DND-41 (cell line): ENCODE results near the gene GHITM.
"Not testable (repeated sequence)": the region's sequence is repeated elsewhere in the genome, so short reads cannot be mapped to it uniquely, and the experiment has no call there.

Source experiments
- CTCF ChIP-seq: IDR thresholded peaks from 2 replicates; pipeline ENCODE4 v1.5.1; 2012; ENCODE audit warnings: borderline replicate concordance, low read length, moderate library complexity, mild to moderate bottlenecking; ENCODE audit not compliant: poor library complexity, severe bottlenecking; ENCODE audit errors: extremely low read depth
- EZH2 ChIP-seq: IDR thresholded peaks from 3 replicates; pipeline ENCODE4 v1.6.1; 2012; ENCODE audit warnings: borderline replicate concordance, low read depth, mild to moderate bottlenecking, moderate library complexity, low read length, inconsistent platforms; ENCODE audit not compliant: severe bottlenecking

- TF ChIP-seq CTCF, EZH2: not testable (repeated sequence)
Observed at GRCh38 chr10:84180386-84180785, 41.1 kb downstream of the GHITM start.
